Measurements from ENCODE around the gene CFAP58. TPM values are rescaled to one million over a fixed set of nuclear protein-coding genes. Genes with fewer than 3 reads are reported as not detected.

Gene CFAP58
- total RNA-seq, 2 donors from 2014 or later, result 0.05 to 1.9 TPM

- no peak overlapping the region for H3K4me3 ChIP-seq
- H3K4me1 ChIP-seq (replicated peaks), result no peaks in the 10 kb centered on the region
- DNase-seq (ENCODE audit: low spot score), result no peak
- WGBS, result 50% methylated on average over 2 of the region's 2 CpGs
- no peaks in the 10 kb centered on the region for H3K9me3 ChIP-seq
- H3K36me3 ChIP-seq, result no peaks in the 10 kb centered on the region
- TF ChIP-seq POLR2A (IDR thresholded peaks at IDR 0.05) (no peak), POLR2AphosphoS5 (IDR thresholded peaks at IDR 0.05) (no peak), CTCF (IDR thresholded peaks at IDR 0.05) (no peak)
- H3K27me3 ChIP-seq (replicated peaks; ENCODE audit: insufficient read depth), result no peaks in the 10 kb centered on the region
- H3K27ac ChIP-seq, result no peak overlapping the region
- intact Hi-C loops (cut with DNase I), result no loop called here
These were observed 82.2 kb downstream of the CFAP58 start for GRCh38 chr10:104435822-104436221.

- Histone ChIP-seq H3K4me1 (replicated peaks) (no peaks in the 10 kb centered on the region), H3K27me3 (replicated peaks; ENCODE audit: insufficient read depth) (no peaks in the 10 kb centered on the region), H3K9me3 (no peaks in the 10 kb centered on the region), H3K36me3 (no peaks in the 10 kb centered on the region), H3K4me3 (no peak overlapping the region), H3K27ac (no peak overlapping the region)
- TF ChIP-seq CTCF (IDR thresholded peaks at IDR 0.05) (no peak), POLR2AphosphoS5 (IDR thresholded peaks at IDR 0.05) (no peak), POLR2A (IDR thresholded peaks at IDR 0.05) (no peak)
- 68% methylated on average over 2 of the region's 2 CpGs for WGBS
- no peak for DNase-seq (ENCODE audit: low spot score)
- intact Hi-C loops (cut with DNase I), result no loop called here
These were observed 83.6 kb downstream of the CFAP58 start for GRCh38 chr10:104437226-104437625.

- Histone ChIP-seq H3K9me3 (no peaks in the 10 kb centered on the region), H3K36me3 (no peaks in the 10 kb centered on the region), H3K27ac (no peak overlapping the region), H3K4me1 (replicated peaks) (no peaks in the 10 kb centered on the region), H3K4me3 (no peak overlapping the region), H3K27me3 (replicated peaks; ENCODE audit: insufficient read depth) (no peaks in the 10 kb centered on the region)
- TF ChIP-seq CTCF (IDR thresholded peaks at IDR 0.05) (no peak), POLR2AphosphoS5 (IDR thresholded peaks at IDR 0.05) (no peak), POLR2A (IDR thresholded peaks at IDR 0.05) (no peak)
- WGBS, result 79% methylated on average over 2 of the region's 2 CpGs
- intact Hi-C loops (cut with DNase I), result no loop called here
- no peak for DNase-seq (ENCODE audit: low spot score)
These were observed 86.6 kb downstream of the CFAP58 start for GRCh38 chr10:104440221-104440620.

GRCh38 chr10:104441329-104442000 lies 87.8 kb downstream of the CFAP58 start:
- 19% methylated on average over 5 of the region's 5 CpGs for WGBS
- H3K27ac ChIP-seq, result no peak overlapping the region
- DNase-seq (ENCODE audit: low spot score), result no peak
- no peak for TF ChIP-seq POLR2AphosphoS5 (IDR thresholded peaks at IDR 0.05)
- TF ChIP-seq CTCF (IDR thresholded peaks at IDR 0.05), result no peak
- no peak for TF ChIP-seq POLR2A (IDR thresholded peaks at IDR 0.05)
- no peaks in the 10 kb centered on the region for H3K36me3 ChIP-seq
- H3K4me1 ChIP-seq (replicated peaks), result no peaks in the 10 kb centered on the region
- no peaks in the 10 kb centered on the region for H3K9me3 ChIP-seq
- no peaks in the 10 kb centered on the region for H3K27me3 ChIP-seq (replicated peaks; ENCODE audit: insufficient read depth)
- intact Hi-C loops (cut with DNase I), result no loop called here
- H3K4me3 ChIP-seq, result no peak overlapping the region

- H3K27me3 ChIP-seq (replicated peaks; ENCODE audit: insufficient read depth), result no peaks in the 10 kb centered on the region
- H3K4me1 ChIP-seq (replicated peaks), result no peaks in the 10 kb centered on the region
- H3K36me3 ChIP-seq, result no peaks in the 10 kb centered on the region
- DNase-seq (ENCODE audit: low spot score), result no peak
- no peak overlapping the region for H3K27ac ChIP-seq
- H3K4me3 ChIP-seq, result no peak overlapping the region
- intact Hi-C loops (cut with DNase I), result no loop called here
- 88% methylated on average over 1 of the region's 1 CpG for WGBS
- TF ChIP-seq POLR2A (IDR thresholded peaks at IDR 0.05) (no peak), CTCF (IDR thresholded peaks at IDR 0.05) (no peak), POLR2AphosphoS5 (IDR thresholded peaks at IDR 0.05) (no peak)
- no peaks in the 10 kb centered on the region for H3K9me3 ChIP-seq
These were observed 91.7 kb downstream of the CFAP58 start for GRCh38 chr10:104445359-104445758.

Measured in prostate gland (tissue), 2 donors.